HepG2 (cell line): ENCODE measurements around the gene COPS8. TPM values are rescaled to one million over a fixed set of nuclear protein-coding genes. Genes with fewer than 3 reads are reported as not detected.

ENCODE experiments used
- ATAC-seq: fragments of 200-7000 bp; cut with Tn5 transposase; 3 replicates; pipeline ENCODE4 v1.9.1; 2020; ENCODE audit warnings: mild to moderate bottlenecking, moderate library complexity
- BruUV-seq: library from RNA; stranded (reverse); fragments of 400-500 nt; replicated peaks from 2 replicates; lab custom pipeline; 2021; lab: Mats Ljungman, UMichigan
- CTCF ChIA-PET: fragments of 300-600 bp; formaldehyde crosslinking; extraction: SDS; loops from one replicate; lab custom pipeline; 2021; ENCODE audit warnings: low total read pairs, inconsistent platforms, low intra/inter-chr PET ratio; lab: Yijun Ruan, JAX
- POLR2A ChIA-PET: fragments of 350-600 bp; sonication (Branson Sonifier 250); formaldehyde crosslinking; loops from one replicate; lab custom pipeline; 2020; ENCODE audit warnings: antibody characterized with exemption, inconsistent platforms; lab: Yijun Ruan, JAX
- DNase-seq: peaks from one replicate; pipeline ENCODE4 v3.0.0-alpha.2; 2015; ENCODE audit warnings: low spot score
- FAIRE-seq: peaks from 3 replicates; lab custom pipeline; 2011; peaks lifted over from hg19 to GRCh38; lab: Jason Lieb, UNC
- H2AFZ ChIP-seq: one replicate; pipeline ENCODE4 v1.6.1; 2011; ENCODE audit warnings: low read length, inconsistent platforms
- H3K27ac ChIP-seq: fragments of 300-600 bp; 3 replicates; pipeline ENCODE4 v1.8.0; 2011; ENCODE audit warnings: mixed run types, mild to moderate bottlenecking, mixed read lengths, low read length, inconsistent platforms; ENCODE audit not compliant: insufficient read depth; ENCODE audit errors: extremely low read length
- H3K27me3 ChIP-seq, 2 experiments: fragments of 200-600 bp in 1 of 2; 2 replicates in 1 of 2; 3 replicates in 1 of 2; pipeline versions ENCODE4 v1.6.0 to v1.8.0; 2011; ENCODE audit warnings: low read length in 2 of 2, mild to moderate bottlenecking in 2 of 2, moderate library complexity in 2 of 2, inconsistent platforms in 1 of 2; ENCODE audit not compliant: insufficient read depth in 2 of 2, control insufficient read depth in 1 of 2
- H3K36me3 ChIP-seq, 2 experiments: fragments of 200-600 bp in 1 of 2; replicated peaks in 1 of 2; 2 replicates in 1 of 2; 3 replicates in 1 of 2; pipeline versions ENCODE4 v1.5.1 to v1.8.0; 2011; ENCODE audit warnings: low read length in 2 of 2, inconsistent platforms in 1 of 2; ENCODE audit not compliant: insufficient read depth in 2 of 2, control insufficient read depth in 1 of 2
- H3K4me1 ChIP-seq: 2 replicates; pipeline ENCODE4 v1.5.1; 2012; ENCODE audit warnings: low read length, inconsistent platforms; ENCODE audit not compliant: insufficient read depth
- H3K4me2 ChIP-seq: 2 replicates; pipeline ENCODE4 v1.6.0; 2011; ENCODE audit warnings: low read depth, low read length, inconsistent platforms
- H3K4me3 ChIP-seq, 3 experiments: fragments of 200-600 bp in 1 of 3; sonication (generic), shearing (Covaris generic) in 1 of 3; replicated peaks in 1 of 3; 2 replicates each; pipeline ENCODE4 v1.5.1; 2011 to 2016; ENCODE audit warnings: low read length in 3 of 3, inconsistent platforms in 2 of 3, low read depth in 2 of 3, mild to moderate bottlenecking in 2 of 3, control low read depth in 1 of 3, mixed read lengths in 1 of 3; ENCODE audit not compliant: insufficient read depth in 1 of 3
- H3K79me2 ChIP-seq: one replicate; pipeline ENCODE4 v1.6.1; 2011; ENCODE audit warnings: low read length, inconsistent platforms; ENCODE audit not compliant: insufficient read depth
- H3K9ac ChIP-seq: 2 replicates; pipeline ENCODE4 v1.6.0; 2011; ENCODE audit warnings: mild to moderate bottlenecking, low read depth, low read length, inconsistent platforms; ENCODE audit not compliant: insufficient read depth
- H3K9me3 ChIP-seq: 2 replicates; pipeline ENCODE4 v1.5.1; 2012; ENCODE audit warnings: mild to moderate bottlenecking, low read length
- H4K20me1 ChIP-seq: 2 replicates; pipeline ENCODE4 v1.6.0; 2011; ENCODE audit warnings: inconsistent platforms, mild to moderate bottlenecking, low read length, moderate library complexity; ENCODE audit not compliant: insufficient read depth
- ATAD3A ChIP-seq: sonication (generic); formaldehyde crosslinking; IDR thresholded peaks from 2 replicates; pipeline ENCODE4 v1.4.0; 2020; ENCODE audit warnings: missing genetic modification reagents
- FOXO1 ChIP-seq: sonication (generic); formaldehyde crosslinking; IDR thresholded peaks from 2 replicates; pipeline ENCODE4 v1.4.0; 2020; ENCODE audit warnings: missing genetic modification reagents
- GLI4 ChIP-seq: sonication (generic); formaldehyde crosslinking; IDR thresholded peaks from 2 replicates; pipeline ENCODE4 v1.5.1; 2020; ENCODE audit warnings: missing genetic modification reagents, mild to moderate bottlenecking, moderate library complexity, borderline replicate concordance
- GPBP1L1 ChIP-seq: sonication (generic); formaldehyde crosslinking; IDR thresholded peaks from 2 replicates; pipeline ENCODE4 v1.5.0; 2020; ENCODE audit warnings: mild to moderate bottlenecking, missing genetic modification reagents
- HDAC6 ChIP-seq: fragments of 200-600 bp; sonication (generic); IDR thresholded peaks from 2 replicates; pipeline ENCODE4 v1.7.0; 2017; ENCODE audit warnings: mild to moderate bottlenecking, antibody characterized with exemption, low read length, low read depth
- JDP2 ChIP-seq: sonication (generic); formaldehyde crosslinking; IDR thresholded peaks from 2 replicates; pipeline ENCODE4 v1.8.1; 2022; ENCODE audit warnings: missing genetic modification reagents, borderline replicate concordance
- JUNB ChIP-seq: sonication (generic); formaldehyde crosslinking; IDR thresholded peaks from 2 replicates; pipeline ENCODE4 v1.8.0; 2022; ENCODE audit warnings: missing genetic modification reagents, mild to moderate bottlenecking, borderline replicate concordance
- JUND ChIP-seq: sonication (generic); formaldehyde crosslinking; IDR thresholded peaks from 2 replicates; pipeline ENCODE4 v1.8.0; 2022; ENCODE audit warnings: mild to moderate bottlenecking, missing genetic modification reagents
- MAFG ChIP-seq: sonication (generic); formaldehyde crosslinking; IDR thresholded peaks from 2 replicates; pipeline ENCODE4 v1.5.1; 2020; ENCODE audit warnings: mild to moderate bottlenecking, missing genetic modification reagents
- MXD1 ChIP-seq: sonication (generic); formaldehyde crosslinking; IDR thresholded peaks from 2 replicates; pipeline ENCODE4 v1.4.0; 2020; ENCODE audit warnings: mild to moderate bottlenecking, missing genetic modification reagents
- NPAS2 ChIP-seq: sonication (generic); formaldehyde crosslinking; IDR thresholded peaks from 2 replicates; pipeline ENCODE4 v1.8.0; 2022; ENCODE audit warnings: mild to moderate bottlenecking, missing genetic modification reagents, borderline replicate concordance
- POLR2G ChIP-seq: fragments of 200-400 bp; formaldehyde crosslinking; IDR thresholded peaks from 2 replicates; pipeline ENCODE4 v1.6.1; 2018; ENCODE audit warnings: mild to moderate bottlenecking, low read depth, low read length, moderate library complexity
- RAD21 ChIP-seq: fragments of 450-650 bp; formaldehyde crosslinking; IDR thresholded peaks from 2 replicates; pipeline ENCODE4 v1.5.0; 2020; ENCODE audit warnings: mild to moderate bottlenecking
- SMAD9 ChIP-seq: sonication (generic); formaldehyde crosslinking; IDR thresholded peaks from 2 replicates; pipeline ENCODE4 v1.5.1; 2020; ENCODE audit warnings: mild to moderate bottlenecking, missing genetic modification reagents
- SP2 ChIP-seq: sonication (generic); formaldehyde crosslinking; IDR thresholded peaks from 2 replicates; pipeline ENCODE4 v1.5.1; 2020; ENCODE audit warnings: mild to moderate bottlenecking, missing genetic modification reagents
- SP5 ChIP-seq: IDR thresholded peaks from 2 replicates; pipeline ENCODE4 v1.6.1; 2016; ENCODE audit warnings: low read depth, borderline replicate concordance
- U2AF2 ChIP-seq: fragments of 200-400 bp; formaldehyde crosslinking; IDR thresholded peaks from 2 replicates; pipeline ENCODE4 v1.6.1; 2017; ENCODE audit warnings: low read depth, mild to moderate bottlenecking, low read length
- ZFP36 ChIP-seq: fragments of 150-350 bp; IDR thresholded peaks from 2 replicates; pipeline ENCODE4 v1.6.1; 2018; ENCODE audit warnings: borderline replicate concordance, low read length, low read depth; ENCODE audit not compliant: partially characterized antibody
- ZNF160 ChIP-seq: sonication (generic); formaldehyde crosslinking; IDR thresholded peaks from 2 replicates; pipeline ENCODE4 v1.8.0; 2022; ENCODE audit warnings: mild to moderate bottlenecking, inconsistent platforms, missing genetic modification reagents
- ZNF230 ChIP-seq: sonication (generic); formaldehyde crosslinking; IDR thresholded peaks from 2 replicates; pipeline ENCODE4 v1.4.0; 2020; ENCODE audit warnings: mild to moderate bottlenecking, missing genetic modification reagents
- WGBS: methylation state at CpG from one replicate; pipeline ENCODE4 v1.1.6; 2017; ENCODE audit warnings: low lambda C conversion rate; 5-methylcytosine and 5-hydroxymethylcytosine counted together
- in situ Hi-C: cut with HindIII; loops from 2 replicates; pipeline ENCODE4 v1.10.0; 2017; ENCODE audit warnings: low pct_unique_long_range_greater_than_20kb; ENCODE audit not compliant: extremely low pct_ligation_motif_present
- intact Hi-C: fragments of 100-400 bp; cut with micrococcal nuclease; formaldehyde crosslinking; loops from one replicate; pipeline ENCODE4 v1.10.0; 2022; ENCODE audit not compliant: unreplicated experiment
- polyA plus RNA-seq, 8 experiments: library from polyadenylated mRNA; depleted of rRNA in 3 of 8; stranded (reverse) in 7 of 8; unstranded in 1 of 8; fragments of >200 nt; fragmentation: Illumina TruSeq in 4 of 8; extraction: Trizol in 4 of 8; gene quantifications; 2 replicates each; pipeline versions ENCODE4 v1.2.1 to v1.2.3, GENCODE V29; 2011 to 2016; ENCODE audit warnings: low read depth in 4 of 8, missing spikeins in 1 of 8, mixed read lengths in 1 of 8; ENCODE audit not compliant: insufficient read depth in 1 of 8
- total RNA-seq, 5 experiments: library from RNA; depleted of rRNA; stranded (reverse); fragments of >200 nt; fragmentation: Illumina TruSeq; extraction: Trizol; gene quantifications; 2 replicates each; pipeline ENCODE4 v1.2.3, GENCODE V29; 2016; ENCODE audit warnings: low read depth in 1 of 5

The COPS8 gene
- total and polyA plus RNA-seq, 2 of the 13 experiments (the other 11 are each of a cell fraction or from before 2014, with no cell fraction given): 86.3 to 96.6 TPM

GRCh38 chr2:237053066-237053465 is 32.6 kb upstream of the COPS8 start:
- 35% methylated on average over 2 of the region's 2 CpGs for WGBS
- in situ Hi-C loops: no loop called here

GRCh38 chr2:237055386-237056100 is 30.1 kb upstream of the COPS8 start:
- CTCF ChIA-PET: no interaction called here
- H3K27me3 ChIP-seq: no peaks in the 10 kb centered on the region

More at GRCh38 chr2:237053066-237053465, 32.6 kb upstream of the COPS8 start:
- DNase-seq: no peak
- no peak for FAIRE-seq
- Histone ChIP-seq H3K4me3 (no peak overlapping the region), H3K27me3 (no peaks in the 10 kb centered on the region), H2AFZ (no peak overlapping the region)
- POLR2A ChIA-PET: no interaction called here
- no TSS peak for BruUV-seq
- no peak for TF ChIP-seq U2AF2
- TF ChIP-seq GPBP1L1 (CRISPR knock-in tag): no peak
- TF ChIP-seq ZNF160 (CRISPR knock-in tag): no peak
- no peak for TF ChIP-seq SP2
- no peak for TF ChIP-seq FOXO1 (CRISPR knock-in tag)
- TF ChIP-seq JUND (CRISPR knock-in tag): no peak
- no peak for TF ChIP-seq NPAS2
- TF ChIP-seq, all 625 proteins: peak for 0
- no peak for ATAC-seq
- intact Hi-C loops: no loop called here
- no peak overlapping the region for H3K4me2 ChIP-seq
- no peaks in the 10 kb centered on the region for H3K36me3 ChIP-seq
- no peaks in the 10 kb centered on the region for H3K4me1 ChIP-seq
- no peak overlapping the region for H3K27ac ChIP-seq
- H3K9ac ChIP-seq: no peak overlapping the region
- H4K20me1 ChIP-seq: no peaks in the 10 kb centered on the region
- peaks cover 19% of the 10 kb centered on the region for H3K9me3 ChIP-seq
- CTCF ChIA-PET: no interaction called here
- H3K79me2 ChIP-seq: no peaks in the 10 kb centered on the region

More at GRCh38 chr2:237055386-237056100, 30.1 kb upstream of the COPS8 start:
- no peak for ATAC-seq
- H2AFZ ChIP-seq: no peak overlapping the region
- no peaks in the 10 kb centered on the region for H3K9me3 ChIP-seq
- H3K9ac ChIP-seq: no peak overlapping the region
- POLR2A ChIA-PET: no interaction called here
- no peak overlapping the region for H3K4me3 ChIP-seq
- in situ Hi-C loops: no loop called here
- intact Hi-C loops: no loop called here
- H3K79me2 ChIP-seq: no peaks in the 10 kb centered on the region
- DNase-seq: no peak
- H3K4me1 ChIP-seq: 0 out of 2 replicates have a peak, but pooled peaks cover 2% of the 10 kb centered on the region
- H3K4me2 ChIP-seq: no peak overlapping the region
- no peak for FAIRE-seq
- H3K36me3 ChIP-seq: no peaks in the 10 kb centered on the region
- no peak overlapping the region for H3K27ac ChIP-seq
- WGBS: 90% methylated on average over 9 of the region's 9 CpGs
- no TSS peak for BruUV-seq
- no peaks in the 10 kb centered on the region for H4K20me1 ChIP-seq
- no peak for TF ChIP-seq HDAC6
- no peak for TF ChIP-seq JUNB
- TF ChIP-seq POLR2G: no peak
- no peak for TF ChIP-seq ZNF230
- no peak for TF ChIP-seq MAFG (CRISPR knock-in tag)
- TF ChIP-seq RAD21: no peak
- TF ChIP-seq JDP2: no peak
- no peak for TF ChIP-seq ZFP36
- no peak for TF ChIP-seq MXD1
- no peak for TF ChIP-seq SMAD9 (CRISPR knock-in tag)
- TF ChIP-seq ATAD3A: no peak
- TF ChIP-seq SP5: no peak
- no peak for TF ChIP-seq GLI4 (CRISPR knock-in tag)
